Brain microvascular endothelial cell (primary cell): ENCODE data around the gene DCST2.

Experiments used
- DNase-seq: peaks from one replicate; pipeline ENCODE4 v3.0.0-alpha.2; 2020
- H3K27ac ChIP-seq: fragments of 250-450 bp; sonication (Bioruptor Pico); 2 replicates; pipeline ENCODE4 v1.5.1; 2020; ENCODE audit warnings: mild to moderate bottlenecking, moderate library complexity
- H3K27me3 ChIP-seq: fragments of 250-450 bp; sonication (Bioruptor Pico); replicated peaks from 2 replicates; pipeline ENCODE4 v1.5.1; 2020; ENCODE audit warnings: mild to moderate bottlenecking
- H3K36me3 ChIP-seq: fragments of 250-450 bp; sonication (Bioruptor Pico); replicated peaks from 2 replicates; pipeline ENCODE4 v1.5.1; 2020; ENCODE audit warnings: mild to moderate bottlenecking
- H3K4me3 ChIP-seq: 2 replicates; pipeline ENCODE4 v1.5.1; 2011; ENCODE audit warnings: low read depth, mild to moderate bottlenecking, control low read depth, low read length, moderate library complexity
- CTCF ChIP-seq: IDR thresholded peaks from 2 replicates; pipeline ENCODE4 v1.5.1; 2011; ENCODE audit warnings: low read depth, mild to moderate bottlenecking, moderate library complexity, low read length, control low read depth, inconsistent platforms; ENCODE audit errors: missing control alignments
- in situ Hi-C: cut with HindIII; loops from 2 replicates; pipeline ENCODE4 v1.10.0; 2017; ENCODE audit warnings: low sequenced_read_pairs, low pct_ligation_motif_present

Gene DCST2

GRCh38 chr1:155070721-155071569, 37.4 kb upstream of the DCST2 start:
- Histone ChIP-seq H3K4me3 (peak overlapping the region; percentile 52), H3K27me3 (no peaks in the 10 kb centered on the region), H3K36me3 (peaks cover 3% of the 10 kb centered on the region), H3K27ac (no peak overlapping the region)
- in situ Hi-C loops: no loop called here
- peak; percentile 53 for TF ChIP-seq CTCF
- peak; percentile 53 for DNase-seq

- Histone ChIP-seq H3K27ac (no peak overlapping the region), H3K36me3 (peaks cover 3% of the 10 kb centered on the region), H3K4me3 (peak overlapping the region; percentile 52), H3K27me3 (no peaks in the 10 kb centered on the region)
- no peak for TF ChIP-seq CTCF
- in situ Hi-C loops: no loop called here
- no peak for DNase-seq
Observed at GRCh38 chr1:155070158-155070621, 36.6 kb upstream of the DCST2 start.

GRCh38 chr1:155069551-155070157, 36.1 kb upstream of the DCST2 start:
- Histone ChIP-seq H3K36me3 (peaks cover 3% of the 10 kb centered on the region), H3K4me3 (no peak overlapping the region), H3K27ac (no peak overlapping the region), H3K27me3 (no peaks in the 10 kb centered on the region)
- in situ Hi-C loops: no loop called here
- no peak for TF ChIP-seq CTCF
- no peak for DNase-seq

- no peak overlapping the region for H3K4me3 ChIP-seq
- no peak for TF ChIP-seq CTCF
- H3K36me3 ChIP-seq: peaks cover 3% of the 10 kb centered on the region
- no peak overlapping the region for H3K27ac ChIP-seq
- DNase-seq: no peak
- no peaks in the 10 kb centered on the region for H3K27me3 ChIP-seq
- in situ Hi-C loops: no loop called here
Observed at GRCh38 chr1:155068599-155068998, 35.0 kb upstream of the DCST2 start.

GRCh38 chr1:155066777-155067176, 33.2 kb upstream of the DCST2 start:
- no peak for DNase-seq
- Histone ChIP-seq H3K4me3 (no peak overlapping the region), H3K36me3 (peaks cover 3% of the 10 kb centered on the region), H3K27ac (no peak overlapping the region), H3K27me3 (no peaks in the 10 kb centered on the region)
- in situ Hi-C loops: no loop called here
- no peak for TF ChIP-seq CTCF
